Stomach (tissue), 4 donors: ENCODE data around the gene NOL12.
"Not testable (repeated sequence)": the region's sequence is repeated elsewhere in the genome, so short reads cannot be mapped to it uniquely, and the experiment has no call there.

ENCODE experiments used
- CTCF ChIP-seq, 7 experiments: fragments of 450-650 bp in 4 of 7; fragments of 200-600 bp in 3 of 7; sonication (generic) in 3 of 7; IDR thresholded peaks; one replicate each; pipeline ENCODE4 v1.5.1; 2016 to 2019; ENCODE audit warnings: antibody characterized with exemption in 7 of 7, control low read depth in 2 of 7, mild to moderate bottlenecking in 1 of 7
- POLR2A ChIP-seq, 4 donors: fragments of 450-650 bp; IDR thresholded peaks; one replicate each; pipeline ENCODE4 v1.6.1; 2016; ENCODE audit warnings: antibody characterized with exemption in 4 of 4, control low read depth in 2 of 4, mild to moderate bottlenecking in 1 of 4, moderate library complexity in 1 of 4

- not testable (repeated sequence) for TF ChIP-seq POLR2A, CTCF (IDR thresholded peaks at IDR 0.05)
Measured at GRCh38 chr22:37717746-37718305, 31.7 kb downstream of the NOL12 start.
